ENCODE data around the gene MICALL1.

DNA sequence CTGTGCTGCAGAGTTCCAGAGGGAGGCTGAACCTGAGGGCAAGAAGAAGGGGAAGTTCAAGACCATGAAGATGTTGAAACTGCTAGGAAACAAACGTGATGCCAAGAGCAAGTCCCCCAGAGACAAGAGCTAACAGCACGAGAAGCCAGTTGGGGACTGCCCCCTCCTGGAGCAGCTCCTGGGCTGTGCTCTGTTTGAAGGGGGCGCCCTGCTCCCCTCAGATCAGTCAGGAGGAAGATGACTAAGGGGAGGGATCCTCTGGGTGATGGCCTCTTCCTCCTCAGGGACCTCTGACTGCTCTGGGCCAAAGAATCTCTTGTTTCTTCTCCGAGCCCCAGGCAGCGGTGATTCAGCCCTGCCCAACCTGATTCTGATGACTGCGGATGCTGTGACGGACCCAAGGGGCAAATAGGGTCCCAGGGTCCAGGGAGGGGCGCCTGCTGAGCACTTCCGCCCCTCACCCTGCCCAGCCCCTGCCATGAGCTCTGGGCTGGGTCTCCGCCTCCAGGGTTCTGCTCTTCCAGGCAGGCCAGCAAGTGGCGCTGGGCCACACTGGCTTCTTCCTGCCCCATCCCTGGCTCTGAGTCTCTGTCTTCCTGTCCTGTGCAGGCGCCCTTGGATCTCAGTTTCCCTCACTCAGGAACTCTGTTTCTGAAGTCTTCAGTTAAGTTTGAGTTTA lies 34.7 kb downstream of the MICALL1 start:
- TF ChIP-seq, protein P1, sequence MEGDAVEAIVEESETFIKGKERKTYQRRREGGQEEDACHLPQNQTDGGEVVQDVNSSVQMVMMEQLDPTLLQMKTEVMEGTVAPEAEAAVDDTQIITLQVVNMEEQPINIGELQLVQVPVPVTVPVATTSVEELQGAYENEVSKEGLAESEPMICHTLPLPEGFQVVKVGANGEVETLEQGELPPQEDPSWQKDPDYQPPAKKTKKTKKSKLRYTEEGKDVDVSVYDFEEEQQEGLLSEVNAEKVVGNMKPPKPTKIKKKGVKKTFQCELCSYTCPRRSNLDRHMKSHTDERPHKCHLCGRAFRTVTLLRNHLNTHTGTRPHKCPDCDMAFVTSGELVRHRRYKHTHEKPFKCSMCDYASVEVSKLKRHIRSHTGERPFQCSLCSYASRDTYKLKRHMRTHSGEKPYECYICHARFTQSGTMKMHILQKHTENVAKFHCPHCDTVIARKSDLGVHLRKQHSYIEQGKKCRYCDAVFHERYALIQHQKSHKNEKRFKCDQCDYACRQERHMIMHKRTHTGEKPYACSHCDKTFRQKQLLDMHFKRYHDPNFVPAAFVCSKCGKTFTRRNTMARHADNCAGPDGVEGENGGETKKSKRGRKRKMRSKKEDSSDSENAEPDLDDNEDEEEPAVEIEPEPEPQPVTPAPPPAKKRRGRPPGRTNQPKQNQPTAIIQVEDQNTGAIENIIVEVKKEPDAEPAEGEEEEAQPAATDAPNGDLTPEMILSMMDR (conservative IDR thresholded peaks at IDR 0.05; ENCODE audit: low read length), result no peak
- no peak for TF ChIP-seq EZH2phosphoT487 (IDR thresholded peaks at IDR 0.05; ENCODE audit: borderline replicate concordance, low read depth, low read length)

All from OCI-LY7 (cell line).